HG02870 (cell line): Measurements from ENCODE around the gene MAP4K4.
A peak's percentile ranks its signal among the peaks of the same experiment; 100 is the strongest.

ENCODE experiments used
- ATAC-seq: cut with Tn5 transposase; IDR thresholded peaks from one replicate; pipeline ENCODE4 v1.9.1; 2021; ENCODE audit warnings: mild to moderate bottlenecking, moderate library complexity; ENCODE audit not compliant: unreplicated experiment

The MAP4K4 gene

DNA sequence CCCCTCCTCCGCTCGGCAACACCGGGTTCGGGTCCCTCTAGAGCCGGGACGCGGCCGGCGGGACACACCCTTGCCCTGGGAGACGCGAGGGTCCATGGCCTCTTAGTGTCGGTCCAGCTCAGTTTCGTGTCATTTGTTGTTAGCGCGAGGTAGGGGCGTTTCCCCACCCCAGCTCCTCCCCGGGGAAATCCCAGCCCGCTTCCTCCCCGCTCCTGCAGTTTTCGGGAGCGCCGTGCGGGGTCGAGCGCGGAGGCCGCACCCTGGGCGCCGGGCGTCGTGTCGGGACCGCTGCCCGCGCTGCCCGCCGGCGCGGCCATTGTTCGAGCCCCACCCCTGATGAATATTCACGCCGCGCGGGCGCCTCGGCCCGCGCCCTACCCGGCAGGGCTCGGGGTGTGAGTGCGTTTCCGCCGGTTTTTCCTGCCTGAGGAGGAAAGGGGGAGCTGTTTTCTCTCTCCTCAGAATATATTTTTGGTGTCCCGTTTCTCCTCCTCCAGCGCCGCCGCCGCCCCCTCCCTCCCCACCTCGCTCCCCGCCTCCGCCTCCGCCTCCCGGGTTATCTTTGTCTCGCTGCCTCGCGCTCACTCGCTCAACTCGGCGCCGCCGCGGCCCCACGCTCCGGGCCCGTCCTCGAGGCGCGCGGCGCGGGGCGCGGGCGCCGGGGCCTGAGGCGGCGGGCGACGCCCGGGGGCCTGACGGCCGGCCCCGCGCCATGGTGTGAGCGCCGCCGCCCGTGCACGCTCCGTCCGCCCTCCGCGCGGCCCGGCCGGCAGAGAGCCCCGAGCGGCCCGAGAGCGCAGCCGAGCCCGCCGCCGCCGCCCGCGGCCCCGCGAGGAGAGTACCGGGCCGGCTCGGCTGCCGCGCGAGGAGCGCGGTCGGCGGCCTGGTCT, at the start of gene MAP4K4:
TSS of gene MAP4K4 (plus strand) at position 584 of the 890 bp plus-strand sequence. CDS start 374 bp downstream, outside the sequence.
- peak; percentile 59 for ATAC-seq

DNA sequence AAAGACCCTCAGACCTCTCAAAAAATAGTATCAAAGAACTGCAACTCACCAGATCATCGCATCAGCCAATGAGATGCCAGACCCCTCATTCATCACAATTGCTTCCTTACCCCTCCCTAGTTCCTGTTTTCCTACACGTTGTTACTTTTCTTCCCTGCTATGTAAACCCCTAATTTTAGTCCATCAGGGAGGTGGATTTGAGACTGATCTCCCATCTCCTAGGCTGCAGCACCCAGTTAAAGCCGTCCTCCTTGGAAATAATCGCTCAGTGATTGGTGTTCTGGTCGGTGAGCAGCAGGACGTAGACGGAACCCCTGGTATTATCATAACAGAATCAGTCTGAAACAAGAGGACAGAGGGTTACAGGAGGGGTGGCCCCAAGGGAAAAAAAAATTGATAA, 44.0 kb upstream of the MAP4K4 start:
- no peak for ATAC-seq

DNA sequence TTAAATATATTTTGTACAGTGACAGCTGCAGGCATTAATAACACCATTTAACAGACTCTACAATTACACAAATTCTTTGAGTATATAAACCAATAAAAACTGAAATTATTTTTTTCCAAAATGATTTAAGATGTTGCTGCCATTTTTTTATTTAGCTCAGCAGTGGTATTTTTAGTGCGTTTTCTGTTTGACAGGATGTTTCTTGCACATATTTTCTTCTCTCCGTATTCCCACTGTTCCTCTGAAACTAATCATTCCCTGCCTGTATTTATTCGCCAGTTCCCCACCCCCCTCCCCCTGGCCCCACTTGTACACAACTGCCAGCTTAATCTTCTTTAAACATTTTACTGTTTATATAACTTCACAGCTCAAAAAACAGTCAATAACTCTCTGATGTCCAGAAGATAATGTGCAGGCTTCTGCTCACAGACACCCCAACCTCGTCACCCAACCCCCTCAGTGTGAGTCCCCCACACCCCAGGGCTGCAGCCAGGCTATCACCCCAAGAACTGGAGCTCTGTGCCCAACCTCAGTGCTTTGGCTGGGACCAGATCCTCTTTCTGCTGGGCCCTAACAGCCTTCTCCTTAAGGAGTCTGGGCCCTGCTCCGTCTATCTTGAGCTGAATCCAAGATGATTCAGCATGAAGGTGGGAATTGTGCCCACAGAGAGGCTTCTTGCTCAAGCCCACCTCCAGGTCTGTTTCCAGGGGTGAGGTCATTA, 41.6 kb upstream of the MAP4K4 start:
- no peak for ATAC-seq

DNA sequence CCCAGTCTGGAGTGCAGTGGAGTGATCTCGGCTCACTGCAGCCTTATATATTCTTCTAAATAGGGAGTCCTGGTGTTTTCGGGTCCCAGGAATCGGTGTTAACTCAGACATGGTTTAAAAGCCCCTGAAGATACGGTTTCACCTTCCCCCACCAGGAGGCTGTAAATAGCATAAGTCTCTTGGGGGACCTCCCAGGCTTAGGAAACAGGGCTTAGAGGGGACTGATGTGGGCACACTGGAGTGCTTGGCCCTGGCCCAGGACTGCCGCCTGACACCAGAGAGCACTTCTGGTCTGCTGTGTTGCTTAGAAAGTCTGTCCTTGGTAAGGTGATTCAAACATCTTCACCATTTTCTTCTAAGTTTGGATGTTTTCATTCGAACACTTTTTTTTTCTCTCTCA, 39.7 kb upstream of the MAP4K4 start:
- ATAC-seq, result no peak

DNA sequence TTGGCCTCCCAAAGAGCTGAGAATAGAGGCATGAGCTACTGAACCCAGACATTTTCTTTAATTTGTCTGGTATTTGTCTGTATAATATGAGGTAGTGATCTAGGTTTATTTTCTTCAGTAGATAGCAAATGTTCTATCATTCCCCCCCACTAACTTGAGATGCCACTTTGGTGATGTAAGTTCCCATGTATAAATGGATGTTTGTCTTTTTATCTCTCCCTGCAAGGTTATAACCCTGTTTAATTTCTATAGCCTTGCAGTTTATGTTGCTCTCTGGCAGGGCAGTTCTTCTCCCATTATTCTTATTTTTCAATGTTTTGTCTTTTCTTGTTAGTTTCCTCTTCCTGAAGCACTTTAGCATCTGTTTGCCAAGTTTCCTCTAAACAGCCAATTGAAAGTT, 39.1 kb upstream of the MAP4K4 start:
- no peak for ATAC-seq

DNA sequence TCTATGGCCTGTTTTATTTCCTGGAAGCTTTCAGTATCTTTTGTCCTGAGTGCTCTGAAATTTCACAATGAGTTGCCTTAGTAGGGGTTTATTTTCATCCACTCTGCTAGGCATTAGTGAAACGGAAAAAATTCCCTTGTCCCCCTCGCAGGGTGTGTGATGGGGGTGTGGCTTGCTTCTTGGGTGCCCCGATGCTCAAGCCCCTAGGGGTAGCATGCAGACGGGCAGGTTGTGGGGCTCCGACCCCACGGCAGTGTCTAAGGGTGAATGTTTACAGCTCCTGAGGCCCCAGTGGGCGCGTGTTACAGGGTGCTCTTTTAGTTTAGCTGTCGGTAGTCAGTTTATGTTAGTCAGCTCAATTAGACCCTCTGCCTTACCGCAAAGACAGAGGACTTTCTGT, 32.2 kb upstream of the MAP4K4 start:
- no peak for ATAC-seq

DNA sequence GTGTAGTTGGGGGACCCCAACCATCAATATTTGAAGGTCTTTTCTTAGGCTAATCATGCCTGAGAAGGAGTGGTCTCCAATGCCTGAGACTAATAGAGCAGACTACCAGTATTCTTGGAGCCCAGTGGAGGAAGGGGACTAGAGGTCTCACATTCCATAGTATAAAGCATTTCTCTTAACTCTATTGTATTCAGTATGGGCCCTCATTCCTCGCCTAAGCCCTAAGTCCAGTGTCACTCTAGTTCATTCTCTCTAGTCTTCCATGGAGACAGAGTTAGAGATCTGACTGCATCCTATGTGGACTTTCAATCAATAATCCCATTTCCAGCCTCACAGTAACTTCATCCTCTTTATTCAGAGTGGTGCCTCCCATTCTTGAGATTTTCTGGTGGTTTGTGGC, 29.7 kb upstream of the MAP4K4 start:
- no peak for ATAC-seq

DNA sequence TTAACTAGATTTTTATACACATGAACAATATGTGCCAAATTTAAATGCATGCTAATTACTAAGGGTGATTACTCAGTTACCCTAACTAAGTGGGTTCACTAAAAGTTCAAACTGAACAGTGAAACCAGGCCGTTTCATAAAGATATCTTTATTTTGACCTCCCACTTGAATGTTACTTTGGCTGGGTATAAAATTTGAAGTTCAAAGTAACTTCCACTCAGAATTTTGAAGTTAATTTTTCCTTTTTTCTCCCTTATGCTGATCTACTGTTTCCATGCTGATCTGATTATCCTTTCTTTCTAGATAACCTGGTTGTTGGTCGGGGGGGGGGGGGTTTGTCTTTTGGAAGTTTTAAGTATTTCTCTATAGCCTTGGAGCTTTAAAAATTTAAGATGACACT, 25.5 kb upstream of the MAP4K4 start:
- ATAC-seq, result no peak

DNA sequence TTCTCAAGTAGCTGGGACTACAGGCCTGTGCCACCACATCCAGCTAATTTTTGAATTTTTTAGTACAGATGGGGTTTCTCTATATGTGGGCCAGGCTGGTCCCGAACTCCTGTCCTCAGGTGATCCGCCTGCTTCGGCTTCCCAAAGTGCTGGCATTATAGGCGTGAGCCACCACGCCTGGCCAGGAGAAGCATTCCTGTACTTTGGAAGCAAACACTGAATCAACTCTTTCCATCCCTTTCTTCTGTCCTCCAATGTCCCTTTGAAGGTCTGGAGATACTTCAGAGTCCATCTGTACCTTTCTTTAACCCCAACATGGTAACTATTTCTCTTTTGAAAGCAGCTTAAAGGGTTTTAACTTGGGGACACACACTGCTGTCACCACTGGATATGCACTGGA, 23.6 kb upstream of the MAP4K4 start:
- no peak for ATAC-seq

DNA sequence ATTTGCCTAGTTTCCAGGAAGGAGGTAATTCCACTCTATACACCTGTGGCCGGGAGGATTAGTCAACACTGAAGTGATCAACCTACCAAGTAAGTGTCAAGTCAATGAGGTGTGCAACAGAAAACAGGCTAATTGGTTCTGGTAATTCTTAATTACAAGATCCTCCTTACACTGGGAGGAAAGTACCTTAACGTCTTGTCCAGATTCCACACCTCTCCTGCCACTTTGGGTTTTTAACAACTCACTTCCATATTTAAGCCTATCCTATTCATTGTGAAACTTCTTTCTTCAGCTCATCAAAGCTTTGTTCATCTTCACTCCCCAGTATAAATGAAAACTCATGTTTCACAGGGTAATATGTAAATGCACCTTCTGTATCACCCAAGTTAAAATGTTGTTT, 22.0 kb upstream of the MAP4K4 start:
- ATAC-seq, result peak; percentile 55

DNA sequence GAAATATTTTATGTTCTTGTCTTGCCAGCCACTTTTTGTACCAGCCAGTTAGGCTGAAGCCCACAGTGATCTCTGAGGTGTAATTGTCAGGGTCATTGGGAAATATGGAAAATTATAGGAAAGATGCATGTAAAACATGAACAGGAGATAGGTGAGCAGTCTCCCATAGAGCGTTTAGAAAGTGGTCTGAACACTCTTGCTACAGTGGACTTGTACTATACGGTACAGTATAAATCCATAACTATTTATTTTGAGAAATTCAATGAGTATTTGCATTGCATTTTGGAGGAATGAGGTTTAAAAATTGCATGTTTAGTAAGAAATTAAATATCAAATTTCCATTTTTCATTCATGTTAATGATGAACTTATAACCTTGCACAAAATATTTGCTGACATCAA, 20.8 kb upstream of the MAP4K4 start:
- ATAC-seq, result no peak

DNA sequence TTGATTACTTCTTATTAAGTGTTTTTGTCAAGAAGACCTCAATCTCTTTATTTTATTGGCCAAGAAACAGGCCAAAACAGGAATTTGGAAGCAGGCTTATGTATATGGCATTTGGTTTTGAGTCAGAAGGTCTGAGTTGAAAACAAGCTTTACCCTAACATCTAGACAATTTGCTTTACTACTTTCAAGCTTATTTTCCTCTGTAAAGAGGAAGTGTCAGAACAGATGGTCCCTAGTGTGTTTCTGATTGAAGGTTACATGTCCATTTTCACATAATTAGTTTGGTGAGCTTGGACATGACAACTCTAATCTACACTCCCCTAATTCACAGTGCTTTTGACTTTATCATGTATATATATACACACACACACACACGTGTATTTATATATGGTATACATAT, 19.8 kb upstream of the MAP4K4 start:
- ATAC-seq, result no peak

DNA sequence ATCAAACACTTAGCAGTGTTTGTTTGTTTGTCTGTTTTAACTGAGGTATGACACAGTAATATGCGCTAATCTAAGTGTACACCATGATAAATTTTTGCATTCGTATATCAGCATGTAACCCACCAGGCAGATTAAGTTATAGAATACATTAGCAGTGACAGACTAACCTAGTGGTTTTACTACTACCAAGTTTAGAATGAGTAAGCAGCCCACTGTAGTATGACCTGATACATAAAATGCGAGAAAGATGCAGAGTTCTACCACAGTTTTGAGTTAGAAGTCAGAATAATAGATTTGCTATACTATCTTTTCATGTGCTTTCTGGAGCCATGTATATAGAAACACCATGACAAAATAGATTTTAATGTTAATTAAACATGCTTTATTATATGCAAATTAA, 19.1 kb upstream of the MAP4K4 start:
- ATAC-seq, result no peak

DNA sequence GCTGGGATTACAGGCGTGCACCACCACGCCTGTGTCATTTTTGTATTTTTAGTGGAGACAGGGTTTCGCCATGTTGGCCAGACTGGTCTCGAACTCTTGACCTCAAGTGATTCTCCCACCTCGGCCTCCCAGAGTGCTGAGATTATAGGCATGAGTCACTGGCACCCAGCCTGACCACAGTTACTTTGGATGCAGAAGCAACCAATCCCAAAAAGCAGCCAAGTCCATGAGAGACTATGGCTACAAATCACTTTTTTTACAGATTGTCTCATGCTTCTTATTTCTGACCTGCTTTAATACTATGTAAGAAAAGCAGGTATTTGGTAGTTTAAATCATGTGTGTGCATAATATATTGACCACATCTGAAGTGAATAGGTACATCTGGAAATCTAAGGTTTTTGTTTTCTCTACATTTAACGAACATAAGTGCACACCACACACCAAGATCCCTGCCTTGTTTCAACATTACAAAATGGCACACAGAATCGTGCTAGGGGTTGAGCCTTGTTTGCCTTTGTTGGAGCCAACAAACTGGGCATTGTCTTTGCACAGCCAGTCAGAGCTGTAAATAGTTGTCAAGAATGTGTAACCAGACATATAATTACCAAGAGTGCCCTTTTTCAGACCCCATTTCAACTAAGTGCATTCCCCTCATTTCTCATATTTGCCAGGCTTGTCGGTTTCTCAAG, 18.3 kb upstream of the MAP4K4 start:
- ATAC-seq, result no peak

DNA sequence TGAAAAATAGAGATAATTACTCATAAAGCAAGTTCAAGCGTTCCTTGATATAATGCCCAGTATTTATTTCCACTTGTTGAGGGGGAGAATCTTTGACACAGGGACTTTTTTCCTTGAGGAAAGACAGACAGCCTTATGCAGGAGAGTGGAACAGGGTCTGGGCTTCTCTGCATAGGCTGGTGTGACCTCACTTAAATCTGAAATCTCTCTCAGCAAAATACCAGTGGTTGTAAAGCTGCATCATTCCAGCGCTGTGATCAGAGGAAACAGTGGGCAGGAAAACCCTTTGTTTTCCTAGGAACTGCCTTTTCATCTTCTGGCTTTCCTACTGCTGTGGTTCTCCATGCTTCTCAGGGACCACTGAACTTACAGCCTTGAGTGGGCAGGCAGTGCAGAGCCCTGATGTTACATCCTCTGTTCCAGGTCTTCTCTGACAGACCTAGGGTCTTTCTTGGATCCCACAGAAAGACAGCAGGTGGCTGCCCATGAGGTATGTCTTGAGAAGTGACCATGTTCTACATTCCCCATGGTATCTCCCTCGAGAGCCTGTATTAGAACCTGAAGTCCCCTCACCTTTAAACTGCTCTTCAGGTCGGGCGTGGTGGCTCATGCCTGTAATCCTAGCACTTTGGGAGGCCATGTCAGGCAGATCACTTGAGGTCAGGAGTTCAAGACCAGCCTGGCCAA, 17.6 kb upstream of the MAP4K4 start:
- ATAC-seq, result no peak

DNA sequence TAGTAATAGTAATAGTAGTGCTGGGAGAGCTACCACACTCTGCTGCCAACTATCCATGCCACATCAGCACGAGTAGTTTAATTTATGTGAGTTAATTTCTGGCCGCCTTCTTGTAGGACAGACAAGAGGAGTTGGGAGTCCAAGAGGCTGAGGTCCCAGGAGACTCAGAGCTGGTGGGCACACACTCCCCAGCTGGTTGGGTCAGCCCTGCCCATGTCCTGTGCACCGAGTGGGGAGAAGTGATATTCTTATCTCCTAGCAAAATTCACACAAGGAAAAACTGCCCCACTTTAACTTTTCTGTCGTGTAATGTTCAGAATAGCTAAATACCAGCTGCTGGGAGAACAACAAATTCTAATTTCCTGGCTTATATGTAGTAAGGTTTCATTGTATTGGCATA, 15.2 kb upstream of the MAP4K4 start:
- ATAC-seq, result no peak

DNA sequence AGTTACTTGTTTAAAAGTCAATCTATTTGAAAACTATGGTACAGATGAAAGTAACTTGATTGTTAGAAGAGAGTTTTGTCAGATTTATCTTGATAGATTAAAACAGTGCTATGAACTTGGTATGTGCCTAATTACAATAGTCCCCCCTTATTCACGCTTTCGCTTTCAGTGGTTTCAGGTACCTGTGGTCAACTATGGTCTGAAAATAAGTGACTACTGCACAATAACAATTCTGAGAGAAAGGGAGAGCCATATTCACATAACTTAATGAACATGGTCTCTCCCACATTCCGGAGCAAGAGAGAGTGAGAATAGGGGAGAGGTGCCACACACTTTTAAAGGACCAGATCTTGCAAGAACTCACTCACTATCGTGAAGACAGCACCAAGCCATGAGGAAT, 13.2 kb upstream of the MAP4K4 start:
- no peak for ATAC-seq

DNA sequence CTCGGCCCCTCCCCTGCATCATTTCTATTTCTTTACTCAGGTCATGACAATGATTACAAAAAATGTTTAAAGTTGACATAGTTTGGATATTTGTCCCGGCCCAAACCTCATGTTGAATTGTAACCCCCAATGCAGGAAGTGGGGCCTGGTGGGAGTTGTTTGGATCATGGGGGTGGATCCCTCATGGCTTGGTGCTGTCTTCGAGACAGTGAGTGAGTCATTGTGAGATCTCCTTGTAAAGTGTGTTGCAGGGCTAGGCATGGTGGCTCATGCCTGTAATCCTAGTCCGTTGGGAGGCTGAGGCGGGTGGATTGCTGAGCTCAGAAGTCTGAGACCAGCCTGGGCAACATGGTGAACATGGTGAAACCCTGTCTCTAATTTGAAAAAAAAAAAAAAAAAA, 9.2 kb upstream of the MAP4K4 start:
- no peak for ATAC-seq

DNA sequence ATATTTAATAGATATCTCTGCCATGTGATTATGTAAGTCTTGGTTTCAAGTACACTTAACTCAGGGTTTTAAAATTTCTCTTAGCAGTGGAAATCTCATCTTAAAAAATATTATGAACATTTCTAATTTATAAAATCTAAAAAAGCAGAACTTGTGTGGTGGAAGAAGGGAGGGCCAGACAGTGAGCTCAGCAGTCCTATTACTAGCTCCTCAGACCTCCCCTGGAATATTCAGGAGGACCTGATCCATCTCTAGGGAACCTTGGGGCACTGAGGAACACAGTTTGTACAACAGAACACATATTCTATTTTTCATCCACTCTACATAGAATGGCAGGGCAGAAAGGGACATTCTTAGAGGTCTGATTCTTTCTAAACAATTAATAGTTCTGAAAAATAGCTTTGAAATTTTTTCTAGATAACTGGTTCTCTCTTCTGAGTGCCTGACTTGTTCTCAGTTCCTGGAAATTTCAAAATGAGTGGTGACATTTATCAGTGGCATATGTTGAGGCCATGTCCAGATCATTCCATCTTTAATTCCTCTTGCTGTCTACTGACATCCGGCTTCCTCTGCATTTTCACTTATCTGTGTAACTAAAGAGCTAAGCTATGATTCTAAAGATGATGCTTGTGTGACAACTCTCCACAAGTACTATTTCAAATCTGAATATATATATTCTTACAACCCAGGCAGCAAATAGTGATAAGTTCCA, 8.2 kb upstream of the MAP4K4 start:
- ATAC-seq, result no peak

DNA sequence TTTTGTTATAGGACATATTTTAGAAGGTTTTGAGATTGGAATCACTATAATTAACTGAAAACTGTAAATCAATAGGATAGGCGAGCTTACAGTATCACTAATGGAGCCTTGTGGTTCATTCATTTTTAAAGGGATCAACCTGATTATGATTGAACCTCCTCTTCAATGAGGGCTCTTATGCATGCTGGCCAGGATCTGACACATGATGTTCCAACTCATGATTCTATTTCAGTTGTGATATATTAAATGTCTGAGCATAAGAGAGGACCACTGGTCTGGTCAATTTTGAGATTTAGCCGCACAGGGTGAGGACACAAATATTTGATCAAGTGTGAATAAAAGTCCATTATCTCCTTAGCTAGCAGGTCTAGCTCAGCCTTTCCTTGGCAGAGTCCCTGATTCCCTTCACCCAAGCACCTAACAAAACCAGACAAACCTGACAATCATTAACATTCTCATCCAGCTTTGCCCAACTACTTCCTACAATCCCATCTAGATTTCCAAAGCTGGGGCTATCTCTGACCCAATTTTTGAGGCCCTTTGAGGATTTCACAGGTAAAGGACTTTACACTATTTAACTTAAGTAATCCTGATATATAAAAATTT, 6.9 kb upstream of the MAP4K4 start:
- no peak for ATAC-seq
